ENCODE measurements around the gene CEP128. TPM values are rescaled to one million over a fixed set of nuclear protein-coding genes. Genes with fewer than 3 reads are reported as not detected.

CEP128 gene
- total and polyA plus RNA-seq, 2 experiments from 2014 or later: 7.6 to 17.6 TPM

DNA sequence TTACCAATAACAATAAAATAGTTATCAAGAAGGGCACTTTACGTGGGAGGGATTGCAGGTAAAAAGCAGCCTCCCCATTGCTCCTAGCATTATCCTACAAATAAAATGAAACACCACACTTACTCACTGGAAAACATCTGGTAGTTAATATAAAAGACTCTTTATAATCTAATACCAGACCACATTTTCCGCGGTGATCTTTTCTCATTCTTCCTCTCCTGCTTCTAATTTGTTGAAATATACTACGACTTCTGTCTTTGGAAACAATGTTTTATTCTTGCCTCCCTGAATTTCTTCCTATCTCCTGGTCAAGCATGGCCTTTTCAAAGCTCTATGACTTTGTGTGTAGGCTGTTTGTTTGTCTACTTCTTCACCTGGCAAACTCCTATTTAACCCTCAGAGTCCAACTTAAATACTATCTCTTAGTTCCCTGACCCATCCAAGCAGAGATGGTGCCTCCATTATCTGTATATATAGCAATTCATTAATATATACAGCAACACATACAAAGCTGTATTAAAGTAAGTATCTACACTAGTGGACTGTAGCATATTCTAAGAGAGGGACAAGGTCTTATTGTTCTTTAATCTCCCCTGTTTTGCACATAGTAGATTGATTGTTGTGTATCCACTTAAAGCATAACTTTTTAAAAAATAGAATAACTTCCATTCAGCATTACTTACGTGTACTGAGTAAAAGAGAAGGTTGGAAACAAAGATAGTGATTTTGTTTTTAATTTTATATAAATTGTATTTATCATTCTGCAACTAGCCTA lies 228.3 kb downstream of the CEP128 start:
- no peaks in the 10 kb centered on the region for H4K20me1 ChIP-seq (replicated peaks; ENCODE audit: insufficient read depth)
- no peaks in the 10 kb centered on the region for H3K27me3 ChIP-seq (ENCODE audit: insufficient read depth)
- H3K4me1 Mint-ChIP-seq: no peaks in the 10 kb centered on the region

More for the DNA sequence above, 228.3 kb downstream of the CEP128 start:
- Mint-ChIP-seq H3K27ac (no peak overlapping the region), H3K36me3 (ENCODE audit: low read depth) (no peaks in the 10 kb centered on the region), H3K9me3 (no peaks in the 10 kb centered on the region), H3K4me3 (no peak overlapping the region), H3K27me3 (ENCODE audit: insufficient read depth, low read depth, poor library complexity) (no peaks in the 10 kb centered on the region)
- Histone ChIP-seq H3K27ac (ENCODE audit: low read depth) (no peak overlapping the region), H3K79me2 (replicated peaks; ENCODE audit: insufficient read depth) (no peaks in the 10 kb centered on the region), H3K4me2 (no peak overlapping the region), H3K4me1 (ENCODE audit: insufficient read depth) (no peaks in the 10 kb centered on the region), H3F3A (replicated peaks; ENCODE audit: low read depth) (no peaks in the 10 kb centered on the region), H3K4me3 (no peak overlapping the region), H3K36me3 (ENCODE audit: insufficient read depth) (no peaks in the 10 kb centered on the region), H2AFZ (no peak overlapping the region), H3K9me2 (ENCODE audit: insufficient read depth) (no peaks in the 10 kb centered on the region)
- ATAC-seq: no peak
- TF ChIP-seq, protein P1, sequence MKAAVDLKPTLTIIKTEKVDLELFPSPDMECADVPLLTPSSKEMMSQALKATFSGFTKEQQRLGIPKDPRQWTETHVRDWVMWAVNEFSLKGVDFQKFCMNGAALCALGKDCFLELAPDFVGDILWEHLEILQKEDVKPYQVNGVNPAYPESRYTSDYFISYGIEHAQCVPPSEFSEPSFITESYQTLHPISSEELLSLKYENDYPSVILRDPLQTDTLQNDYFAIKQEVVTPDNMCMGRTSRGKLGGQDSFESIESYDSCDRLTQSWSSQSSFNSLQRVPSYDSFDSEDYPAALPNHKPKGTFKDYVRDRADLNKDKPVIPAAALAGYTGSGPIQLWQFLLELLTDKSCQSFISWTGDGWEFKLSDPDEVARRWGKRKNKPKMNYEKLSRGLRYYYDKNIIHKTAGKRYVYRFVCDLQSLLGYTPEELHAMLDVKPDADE (IDR thresholded peaks at IDR 0.05): no peak
- TF ChIP-seq, protein P2, sequence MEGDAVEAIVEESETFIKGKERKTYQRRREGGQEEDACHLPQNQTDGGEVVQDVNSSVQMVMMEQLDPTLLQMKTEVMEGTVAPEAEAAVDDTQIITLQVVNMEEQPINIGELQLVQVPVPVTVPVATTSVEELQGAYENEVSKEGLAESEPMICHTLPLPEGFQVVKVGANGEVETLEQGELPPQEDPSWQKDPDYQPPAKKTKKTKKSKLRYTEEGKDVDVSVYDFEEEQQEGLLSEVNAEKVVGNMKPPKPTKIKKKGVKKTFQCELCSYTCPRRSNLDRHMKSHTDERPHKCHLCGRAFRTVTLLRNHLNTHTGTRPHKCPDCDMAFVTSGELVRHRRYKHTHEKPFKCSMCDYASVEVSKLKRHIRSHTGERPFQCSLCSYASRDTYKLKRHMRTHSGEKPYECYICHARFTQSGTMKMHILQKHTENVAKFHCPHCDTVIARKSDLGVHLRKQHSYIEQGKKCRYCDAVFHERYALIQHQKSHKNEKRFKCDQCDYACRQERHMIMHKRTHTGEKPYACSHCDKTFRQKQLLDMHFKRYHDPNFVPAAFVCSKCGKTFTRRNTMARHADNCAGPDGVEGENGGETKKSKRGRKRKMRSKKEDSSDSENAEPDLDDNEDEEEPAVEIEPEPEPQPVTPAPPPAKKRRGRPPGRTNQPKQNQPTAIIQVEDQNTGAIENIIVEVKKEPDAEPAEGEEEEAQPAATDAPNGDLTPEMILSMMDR (conservative IDR thresholded peaks at IDR 0.05; ENCODE audit: low read depth in 2 of 2): no peak
- TF ChIP-seq, protein P3, sequence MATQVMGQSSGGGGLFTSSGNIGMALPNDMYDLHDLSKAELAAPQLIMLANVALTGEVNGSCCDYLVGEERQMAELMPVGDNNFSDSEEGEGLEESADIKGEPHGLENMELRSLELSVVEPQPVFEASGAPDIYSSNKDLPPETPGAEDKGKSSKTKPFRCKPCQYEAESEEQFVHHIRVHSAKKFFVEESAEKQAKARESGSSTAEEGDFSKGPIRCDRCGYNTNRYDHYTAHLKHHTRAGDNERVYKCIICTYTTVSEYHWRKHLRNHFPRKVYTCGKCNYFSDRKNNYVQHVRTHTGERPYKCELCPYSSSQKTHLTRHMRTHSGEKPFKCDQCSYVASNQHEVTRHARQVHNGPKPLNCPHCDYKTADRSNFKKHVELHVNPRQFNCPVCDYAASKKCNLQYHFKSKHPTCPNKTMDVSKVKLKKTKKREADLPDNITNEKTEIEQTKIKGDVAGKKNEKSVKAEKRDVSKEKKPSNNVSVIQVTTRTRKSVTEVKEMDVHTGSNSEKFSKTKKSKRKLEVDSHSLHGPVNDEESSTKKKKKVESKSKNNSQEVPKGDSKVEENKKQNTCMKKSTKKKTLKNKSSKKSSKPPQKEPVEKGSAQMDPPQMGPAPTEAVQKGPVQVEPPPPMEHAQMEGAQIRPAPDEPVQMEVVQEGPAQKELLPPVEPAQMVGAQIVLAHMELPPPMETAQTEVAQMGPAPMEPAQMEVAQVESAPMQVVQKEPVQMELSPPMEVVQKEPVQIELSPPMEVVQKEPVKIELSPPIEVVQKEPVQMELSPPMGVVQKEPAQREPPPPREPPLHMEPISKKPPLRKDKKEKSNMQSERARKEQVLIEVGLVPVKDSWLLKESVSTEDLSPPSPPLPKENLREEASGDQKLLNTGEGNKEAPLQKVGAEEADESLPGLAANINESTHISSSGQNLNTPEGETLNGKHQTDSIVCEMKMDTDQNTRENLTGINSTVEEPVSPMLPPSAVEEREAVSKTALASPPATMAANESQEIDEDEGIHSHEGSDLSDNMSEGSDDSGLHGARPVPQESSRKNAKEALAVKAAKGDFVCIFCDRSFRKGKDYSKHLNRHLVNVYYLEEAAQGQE (IDR thresholded peaks at IDR 0.05; ENCODE audit: unreplicated experiment): no peak
- TF ChIP-seq JUNB (IDR thresholded peaks at IDR 0.05; ENCODE audit: unreplicated experiment): no peak
- no peak for TF ChIP-seq CREB1 (CRISPR knock-in tag; IDR thresholded peaks at IDR 0.05; ENCODE audit: low read depth)
- no peak for TF ChIP-seq ZNF331 (CRISPR knock-in tag; IDR thresholded peaks at IDR 0.05; ENCODE audit: low read depth)
- no peak for TF ChIP-seq POLR2AphosphoS5 (IDR thresholded peaks at IDR 0.05; ENCODE audit: low read depth)
- no peak for TF ChIP-seq ZNF114 (CRISPR knock-in tag; IDR thresholded peaks at IDR 0.05)
- TF ChIP-seq STAT1 (IDR thresholded peaks at IDR 0.05; ENCODE audit: unreplicated experiment): no peak
- TF ChIP-seq, protein P4, sequence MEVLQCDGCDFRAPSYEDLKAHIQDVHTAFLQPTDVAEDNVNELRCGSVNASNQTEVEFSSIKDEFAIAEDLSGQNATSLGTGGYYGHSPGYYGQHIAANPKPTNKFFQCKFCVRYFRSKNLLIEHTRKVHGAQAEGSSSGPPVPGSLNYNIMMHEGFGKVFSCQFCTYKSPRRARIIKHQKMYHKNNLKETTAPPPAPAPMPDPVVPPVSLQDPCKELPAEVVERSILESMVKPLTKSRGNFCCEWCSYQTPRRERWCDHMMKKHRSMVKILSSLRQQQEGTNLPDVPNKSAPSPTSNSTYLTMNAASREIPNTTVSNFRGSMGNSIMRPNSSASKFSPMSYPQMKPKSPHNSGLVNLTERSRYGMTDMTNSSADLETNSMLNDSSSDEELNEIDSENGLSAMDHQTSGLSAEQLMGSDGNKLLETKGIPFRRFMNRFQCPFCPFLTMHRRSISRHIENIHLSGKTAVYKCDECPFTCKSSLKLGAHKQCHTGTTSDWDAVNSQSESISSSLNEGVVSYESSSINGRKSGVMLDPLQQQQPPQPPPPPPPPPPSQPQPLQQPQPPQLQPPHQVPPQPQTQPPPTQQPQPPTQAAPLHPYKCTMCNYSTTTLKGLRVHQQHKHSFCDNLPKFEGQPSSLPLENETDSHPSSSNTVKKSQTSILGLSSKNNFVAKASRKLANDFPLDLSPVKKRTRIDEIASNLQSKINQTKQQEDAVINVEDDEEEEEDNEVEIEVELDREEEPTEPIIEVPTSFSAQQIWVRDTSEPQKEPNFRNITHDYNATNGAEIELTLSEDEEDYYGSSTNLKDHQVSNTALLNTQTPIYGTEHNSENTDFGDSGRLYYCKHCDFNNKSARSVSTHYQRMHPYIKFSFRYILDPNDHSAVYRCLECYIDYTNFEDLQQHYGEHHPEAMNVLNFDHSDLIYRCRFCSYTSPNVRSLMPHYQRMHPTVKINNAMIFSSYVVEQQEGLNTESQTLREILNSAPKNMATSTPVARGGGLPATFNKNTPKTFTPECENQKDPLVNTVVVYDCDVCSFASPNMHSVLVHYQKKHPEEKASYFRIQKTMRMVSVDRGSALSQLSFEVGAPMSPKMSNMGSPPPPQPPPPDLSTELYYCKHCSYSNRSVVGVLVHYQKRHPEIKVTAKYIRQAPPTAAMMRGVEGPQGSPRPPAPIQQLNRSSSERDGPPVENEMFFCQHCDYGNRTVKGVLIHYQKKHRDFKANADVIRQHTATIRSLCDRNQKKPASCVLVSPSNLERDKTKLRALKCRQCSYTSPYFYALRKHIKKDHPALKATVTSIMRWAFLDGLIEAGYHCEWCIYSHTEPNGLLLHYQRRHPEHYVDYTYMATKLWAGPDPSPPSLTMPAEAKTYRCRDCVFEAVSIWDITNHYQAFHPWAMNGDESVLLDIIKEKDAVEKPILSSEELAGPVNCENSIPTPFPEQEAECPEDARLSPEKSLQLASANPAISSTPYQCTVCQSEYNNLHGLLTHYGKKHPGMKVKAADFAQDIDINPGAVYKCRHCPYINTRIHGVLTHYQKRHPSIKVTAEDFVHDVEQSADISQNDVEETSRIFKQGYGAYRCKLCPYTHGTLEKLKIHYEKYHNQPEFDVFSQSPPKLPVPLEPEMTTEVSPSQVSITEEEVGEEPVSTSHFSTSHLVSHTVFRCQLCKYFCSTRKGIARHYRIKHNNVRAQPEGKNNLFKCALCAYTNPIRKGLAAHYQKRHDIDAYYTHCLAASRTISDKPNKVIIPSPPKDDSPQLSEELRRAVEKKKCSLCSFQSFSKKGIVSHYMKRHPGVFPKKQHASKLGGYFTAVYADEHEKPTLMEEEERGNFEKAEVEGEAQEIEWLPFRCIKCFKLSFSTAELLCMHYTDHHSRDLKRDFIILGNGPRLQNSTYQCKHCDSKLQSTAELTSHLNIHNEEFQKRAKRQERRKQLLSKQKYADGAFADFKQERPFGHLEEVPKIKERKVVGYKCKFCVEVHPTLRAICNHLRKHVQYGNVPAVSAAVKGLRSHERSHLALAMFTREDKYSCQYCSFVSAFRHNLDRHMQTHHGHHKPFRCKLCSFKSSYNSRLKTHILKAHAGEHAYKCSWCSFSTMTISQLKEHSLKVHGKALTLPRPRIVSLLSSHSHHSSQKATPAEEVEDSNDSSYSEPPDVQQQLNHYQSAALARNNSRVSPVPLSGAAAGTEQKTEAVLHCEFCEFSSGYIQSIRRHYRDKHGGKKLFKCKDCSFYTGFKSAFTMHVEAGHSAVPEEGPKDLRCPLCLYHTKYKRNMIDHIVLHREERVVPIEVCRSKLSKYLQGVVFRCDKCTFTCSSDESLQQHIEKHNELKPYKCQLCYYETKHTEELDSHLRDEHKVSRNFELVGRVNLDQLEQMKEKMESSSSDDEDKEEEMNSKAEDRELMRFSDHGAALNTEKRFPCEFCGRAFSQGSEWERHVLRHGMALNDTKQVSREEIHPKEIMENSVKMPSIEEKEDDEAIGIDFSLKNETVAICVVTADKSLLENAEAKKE (CRISPR knock-in tag; IDR thresholded peaks at IDR 0.05): no peak
- TF ChIP-seq EZH2phosphoT487 (IDR thresholded peaks at IDR 0.05; ENCODE audit: unreplicated experiment): no peak
- no peak for TF ChIP-seq EZH2 (IDR thresholded peaks at IDR 0.05; ENCODE audit: low read depth, unreplicated experiment)
- DNase-seq (ENCODE audit: low spot score): no peak
